ENCODE data around the gene ACTBL2.
"Not testable (repeated sequence)": the region's sequence is repeated elsewhere in the genome, so short reads cannot be mapped to it uniquely, and the experiment has no call there.

ACTBL2 gene

GRCh38 chr5:57482671-57483106 is at the start of gene ACTBL2:
Gene ACTBL2, minus strand, starts transcription at chr5:57482811. Its CDS starts 104 bp downstream, at chr5:57482707.
- no peak for DNase-seq

GRCh38 chr5:57531333-57531732 is 48.7 kb upstream of the ACTBL2 start:
- DNase-seq = no peak

- no peak for DNase-seq
Observed at GRCh38 chr5:57529864-57530263, 47.3 kb upstream of the ACTBL2 start.

DNA sequence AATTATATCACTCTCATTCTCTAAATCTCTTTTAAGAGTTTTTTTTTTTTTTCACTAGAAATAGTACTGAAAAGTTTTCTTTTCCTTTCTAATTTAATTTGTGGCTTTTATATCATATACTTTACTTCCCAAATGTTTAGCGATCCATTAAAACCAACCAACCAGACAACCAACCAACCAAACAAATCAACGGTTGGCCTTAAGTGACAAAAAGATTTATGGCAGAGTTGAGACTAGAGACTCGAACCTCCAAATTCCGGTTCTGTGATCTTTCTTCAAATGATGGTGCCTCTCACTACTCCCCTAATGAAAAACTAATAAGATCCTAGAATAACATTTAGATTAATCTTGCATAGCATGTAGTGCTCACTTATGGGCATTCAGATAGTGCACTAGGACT is 45.3 kb upstream of the ACTBL2 start:
- no peak for DNase-seq

- no peak for DNase-seq
Observed at GRCh38 chr5:57524348-57525060, 41.9 kb upstream of the ACTBL2 start.

- not testable (repeated sequence) for DNase-seq
Observed at GRCh38 chr5:57522477-57522876, 39.9 kb upstream of the ACTBL2 start.

DNA sequence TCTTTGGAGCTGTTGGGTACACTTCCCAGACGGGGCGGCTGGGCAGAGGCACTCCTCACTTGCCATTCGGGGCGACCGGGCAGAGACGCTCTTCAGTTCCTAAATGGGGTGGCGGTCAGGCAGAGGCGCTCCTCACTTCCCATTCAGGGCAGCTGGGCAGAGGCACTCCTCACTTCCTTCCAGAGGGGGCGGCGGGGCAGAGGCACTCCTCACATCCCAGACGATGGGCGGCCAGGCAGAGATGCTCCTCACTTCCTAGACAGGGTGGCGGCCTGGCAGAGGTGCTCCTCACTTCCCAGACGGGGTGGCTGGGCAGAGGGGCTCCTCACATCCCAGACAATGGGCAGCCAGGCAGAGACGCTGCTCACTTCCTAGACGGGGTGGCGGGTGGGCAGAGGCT is 35.8 kb upstream of the ACTBL2 start:
- not testable (repeated sequence) for DNase-seq

GRCh38 chr5:57517250-57517649 is 34.6 kb upstream of the ACTBL2 start:
- no peak for DNase-seq

DNA sequence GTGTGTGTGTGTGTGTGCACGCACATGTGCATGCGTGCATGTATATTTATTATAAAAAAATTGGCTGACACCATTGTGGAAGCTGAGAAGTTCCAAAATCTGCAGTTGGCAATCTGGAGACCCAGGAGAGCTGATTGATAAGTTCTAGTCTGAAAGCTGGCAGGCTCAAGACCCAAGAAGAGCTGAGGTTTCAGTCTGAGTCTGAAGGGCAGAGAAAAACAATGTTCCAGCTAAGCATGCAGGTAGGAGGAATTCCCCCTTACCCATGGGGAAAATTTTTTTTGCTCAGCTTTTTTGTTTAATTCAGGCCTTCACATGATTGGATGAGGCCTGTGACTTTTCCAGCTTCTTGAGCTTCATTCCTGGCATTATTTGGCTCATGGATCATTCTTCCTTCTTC is 31.2 kb upstream of the ACTBL2 start:
- no peak for DNase-seq

- DNase-seq = no peak
Observed at GRCh38 chr5:57511321-57511720, 28.7 kb upstream of the ACTBL2 start.

DNA sequence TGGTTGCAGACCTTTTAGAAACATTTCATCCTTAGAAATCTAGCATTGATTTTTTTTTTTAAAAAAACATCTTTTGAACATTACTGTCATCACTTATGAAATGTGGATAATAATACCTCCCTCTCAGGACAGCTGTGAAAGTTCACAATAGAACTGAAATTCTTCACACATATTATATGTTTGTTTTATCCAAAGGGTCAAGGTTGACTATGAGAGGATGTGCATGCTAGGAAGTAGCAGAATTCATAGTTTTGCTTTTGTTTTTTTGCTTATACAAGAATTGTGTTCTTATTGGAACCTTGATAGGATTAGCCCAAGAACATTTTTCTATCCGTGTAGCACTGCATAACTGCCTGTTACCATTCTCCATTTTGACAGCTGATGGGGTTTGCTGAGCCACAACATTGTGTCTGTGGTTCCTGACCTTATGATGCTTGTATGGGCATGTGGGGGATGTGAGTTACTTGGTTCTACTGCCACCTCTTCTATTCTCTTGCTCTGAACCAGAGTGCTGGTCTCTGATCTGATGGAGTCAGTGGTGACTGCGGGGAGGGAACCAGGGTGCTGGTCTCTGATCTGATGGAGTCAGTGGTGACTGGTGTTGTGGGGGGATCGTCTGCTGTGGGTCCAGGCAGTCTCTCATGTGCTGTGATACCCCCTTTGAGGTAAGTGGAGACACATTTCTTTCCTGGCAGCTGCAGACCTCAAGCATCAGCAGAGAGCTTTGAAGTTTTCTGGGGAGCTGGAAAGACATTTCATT is 27.1 kb upstream of the ACTBL2 start:
- no peak for DNase-seq

GRCh38 chr5:57508211-57508610 is 25.6 kb upstream of the ACTBL2 start:
- no peak for DNase-seq

DNA sequence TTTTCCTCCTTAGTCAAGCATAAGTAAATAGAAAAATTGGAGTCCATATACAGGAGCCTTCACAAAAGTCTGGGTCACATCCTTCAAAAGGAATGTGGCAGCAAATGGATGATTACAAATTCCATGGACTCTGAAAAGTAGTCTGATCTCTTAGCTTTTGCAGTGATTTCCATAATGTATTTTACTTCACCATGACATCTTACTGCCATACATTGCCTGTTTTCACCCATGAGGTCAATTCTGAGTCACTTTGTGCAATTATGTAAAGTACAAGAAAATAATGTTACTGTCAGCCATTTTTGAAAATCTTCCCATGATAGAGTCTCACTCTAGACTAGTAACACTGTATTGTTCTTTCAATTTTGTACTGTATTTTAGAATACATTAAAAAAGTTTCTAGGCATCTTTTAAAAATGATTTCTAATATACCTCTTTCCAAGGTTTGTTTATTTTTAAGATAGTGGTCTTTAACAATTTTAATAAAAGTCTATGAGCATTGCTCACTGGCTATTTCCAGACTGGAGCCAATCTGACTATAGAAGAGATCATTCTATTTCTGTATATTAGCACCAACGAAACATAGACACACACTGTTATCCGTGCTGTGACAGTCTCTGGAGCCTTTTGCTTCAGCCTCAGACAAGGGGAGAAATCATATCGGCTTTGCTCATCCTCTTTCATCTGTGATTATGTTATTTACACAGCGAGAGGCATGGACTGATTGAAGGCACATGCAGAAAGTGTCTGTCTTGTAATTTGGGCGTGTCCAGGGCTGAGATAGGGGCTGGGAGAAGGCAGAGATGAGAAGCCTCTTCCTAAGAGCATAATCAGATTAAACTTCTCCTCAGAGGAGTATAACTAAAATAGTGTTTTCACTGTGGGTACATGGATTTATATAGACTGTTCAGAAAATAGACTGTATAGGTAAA is 22.9 kb upstream of the ACTBL2 start:
- DNase-seq = no peak

- DNase-seq = no peak
Observed at GRCh38 chr5:57504357-57504756, 21.7 kb upstream of the ACTBL2 start.

- no peak for DNase-seq
Observed at GRCh38 chr5:57503433-57503832, 20.8 kb upstream of the ACTBL2 start.

- DNase-seq = no peak
Observed at GRCh38 chr5:57501414-57502201, 19.0 kb upstream of the ACTBL2 start.

DNA sequence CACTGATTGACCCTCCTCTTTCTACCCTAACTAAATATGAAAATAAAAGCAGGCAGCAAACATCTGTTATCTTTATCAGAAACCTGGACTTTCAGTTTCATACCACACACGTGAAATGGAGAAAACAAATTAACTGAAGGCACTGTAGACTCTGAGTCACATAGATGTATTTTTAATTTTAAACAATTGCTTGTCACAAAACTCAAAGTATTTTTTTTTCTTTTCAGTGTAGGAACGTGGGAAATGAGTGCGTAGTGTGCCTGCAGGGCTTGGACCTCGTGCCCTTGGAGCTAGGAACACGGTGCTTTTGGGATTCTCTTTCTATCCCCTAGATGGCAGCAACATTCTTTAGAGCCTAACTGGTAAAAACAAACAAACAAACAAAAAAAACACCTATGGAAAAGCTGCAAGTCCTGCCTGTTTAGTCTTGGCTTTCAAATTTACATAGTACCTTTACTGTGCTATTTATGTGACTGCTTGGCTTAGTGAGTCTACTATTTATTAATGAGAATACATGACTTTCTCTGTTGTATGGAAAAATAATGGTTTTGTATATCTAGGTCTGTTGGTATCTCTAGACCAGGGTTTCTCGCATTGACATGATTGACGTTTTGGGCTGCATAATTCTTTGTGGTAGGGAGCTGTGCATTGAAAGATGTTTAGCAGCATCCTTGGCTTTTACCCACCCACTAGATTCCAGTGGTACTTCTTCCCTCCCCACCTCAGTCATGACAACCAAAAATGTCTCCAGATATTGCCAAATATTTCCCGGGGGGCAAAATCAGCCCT is 16.8 kb upstream of the ACTBL2 start:
- peak in 1 of 2 experiments; percentile 27 for DNase-seq

GRCh38 chr5:57497733-57498132 is 15.1 kb upstream of the ACTBL2 start:
- no peak for DNase-seq

DNA sequence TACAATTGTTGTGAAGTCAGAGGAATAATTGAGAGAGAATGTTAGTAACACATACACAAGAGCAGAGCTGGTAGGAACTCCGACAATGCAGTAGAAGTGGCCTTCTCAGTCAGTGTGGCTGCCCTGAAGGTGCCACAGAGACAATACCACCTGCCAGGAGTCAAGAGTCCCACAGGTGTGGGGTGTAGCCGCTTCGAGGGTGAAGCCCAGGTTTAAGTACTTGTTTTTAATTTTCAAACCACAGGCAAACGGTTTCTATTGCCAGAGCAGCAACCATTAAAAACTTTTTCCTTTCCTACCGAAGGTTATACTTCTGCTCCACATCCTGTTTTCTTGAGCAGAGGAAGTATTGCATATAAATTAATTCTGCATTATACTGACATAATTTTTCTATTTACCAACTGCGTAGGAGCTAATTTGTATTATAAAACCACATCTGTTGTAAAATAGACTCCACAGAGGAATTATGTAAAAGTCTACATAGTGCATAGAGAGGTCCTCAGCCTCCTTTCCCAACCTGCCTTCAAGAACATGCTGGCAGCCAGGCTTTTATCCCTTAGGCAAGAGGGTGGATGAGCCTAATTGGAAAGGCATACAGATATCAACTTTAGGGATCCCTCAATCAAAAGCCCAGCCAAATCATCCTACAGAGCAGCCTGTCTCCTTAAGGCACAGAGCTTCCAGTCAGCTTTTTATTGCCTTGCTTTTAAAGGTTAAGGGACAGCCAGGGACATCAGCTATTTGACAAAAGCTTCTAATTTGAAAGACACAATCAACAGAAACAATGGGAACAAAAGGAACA is 12.9 kb upstream of the ACTBL2 start:
- no peak for DNase-seq

Data from NCI-H1930 (cell line).